Stimulated activated CD8-positive, alpha-beta memory T cell treated with anti-CD3 and anti-CD28 coated beads, Interleukin-4, amount 100 ng/mL, for 24 hours (primary cell): ENCODE data around the gene FRMD1.
"Not testable (repeated sequence)": the region's sequence is repeated elsewhere in the genome, so short reads cannot be mapped to it uniquely, and the experiment has no call there.

Experiments
- DNase-seq: peaks from one replicate; pipeline ENCODE4 v3.0.0-alpha.2; 2020; ENCODE audit warnings: low read depth

FRMD1 gene

GRCh38 chr6:168078175-168078942 lies 653 bp downstream of the FRMD1 start:
- no peak for DNase-seq

DNA sequence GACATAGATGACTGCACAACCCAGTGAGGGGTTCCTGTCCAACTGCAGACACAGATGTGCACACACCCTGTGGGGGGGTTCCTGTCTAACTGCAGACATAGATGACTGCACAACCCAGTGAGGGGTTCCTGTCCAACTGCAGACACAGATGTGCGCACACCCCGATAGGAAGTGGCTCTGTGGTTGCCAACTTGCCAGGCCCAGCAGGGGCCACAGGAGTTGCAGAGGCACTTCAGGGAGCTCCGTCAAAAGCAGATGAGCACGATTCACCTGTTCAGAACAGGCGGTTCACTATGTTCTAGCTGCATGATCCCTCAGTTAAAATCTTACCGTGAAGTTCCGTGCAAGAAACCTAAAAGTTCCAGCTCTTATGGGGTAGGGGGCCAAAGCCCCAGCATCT lies 1.6 kb downstream of the FRMD1 start:
- not testable (repeated sequence) for DNase-seq

GRCh38 chr6:168075787-168076202 lies 3.2 kb downstream of the FRMD1 start:
- no peak for DNase-seq

DNA sequence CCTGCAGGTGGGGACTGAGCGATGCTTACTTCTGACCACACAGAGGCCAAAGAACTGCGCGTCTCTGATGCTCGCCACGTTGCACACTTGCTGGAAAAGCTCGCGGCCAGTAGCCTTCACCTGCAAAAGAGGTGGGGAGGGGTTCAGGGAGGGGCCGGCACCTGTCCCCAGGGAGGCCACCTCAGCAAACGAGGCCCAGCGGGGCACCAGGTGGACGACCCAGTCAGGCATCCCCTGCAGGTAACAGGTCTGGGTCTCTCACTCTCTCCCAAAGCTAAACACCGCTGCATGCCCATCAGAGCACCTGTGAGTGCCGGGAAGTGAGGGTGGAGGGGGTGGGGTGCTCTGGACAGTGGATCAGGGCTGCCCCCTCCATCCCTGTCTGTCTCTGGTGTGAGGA lies 3.8 kb downstream of the FRMD1 start:
- no peak for DNase-seq

DNA sequence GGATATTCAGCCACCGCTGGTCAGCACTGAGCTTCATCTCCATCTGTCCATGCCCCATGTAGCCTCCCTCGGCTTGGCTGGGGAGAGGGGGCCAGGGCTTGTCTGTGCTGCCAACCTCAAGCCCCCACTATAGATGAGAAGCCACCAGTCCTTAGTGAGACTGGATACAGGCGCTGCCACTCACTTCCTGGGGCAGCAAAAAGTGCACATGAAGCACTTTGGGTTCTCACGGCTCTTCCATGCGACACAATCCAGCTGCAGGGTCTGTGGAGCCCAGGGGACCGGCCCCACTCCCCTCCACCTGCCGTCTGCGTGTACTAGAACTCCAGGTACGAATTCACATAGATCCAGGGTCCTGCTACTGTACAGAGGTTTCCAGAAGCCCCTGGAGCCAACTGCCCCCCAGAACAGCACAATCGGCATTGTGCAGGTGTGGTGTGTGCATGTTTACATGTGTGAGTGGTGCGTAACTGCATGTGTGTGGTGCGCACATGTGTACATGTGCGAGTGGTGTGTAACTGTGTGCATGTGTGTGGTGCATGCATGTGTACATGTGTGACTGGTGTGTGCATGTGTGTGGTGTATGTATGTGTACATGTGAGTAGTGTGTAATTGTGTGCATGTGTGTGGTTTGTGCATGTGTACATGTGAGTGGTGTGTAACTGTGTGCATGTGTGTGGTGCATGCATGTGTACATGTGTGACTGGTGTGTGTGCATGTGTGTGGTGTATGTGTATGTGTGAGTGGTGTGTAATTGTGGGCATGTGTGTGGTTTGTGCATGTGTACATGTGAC lies 4.9 kb downstream of the FRMD1 start:
- DNase-seq = no peak

- DNase-seq = no peak
These were observed 6.3 kb downstream of the FRMD1 start for GRCh38 chr6:168072730-168073129.

DNA sequence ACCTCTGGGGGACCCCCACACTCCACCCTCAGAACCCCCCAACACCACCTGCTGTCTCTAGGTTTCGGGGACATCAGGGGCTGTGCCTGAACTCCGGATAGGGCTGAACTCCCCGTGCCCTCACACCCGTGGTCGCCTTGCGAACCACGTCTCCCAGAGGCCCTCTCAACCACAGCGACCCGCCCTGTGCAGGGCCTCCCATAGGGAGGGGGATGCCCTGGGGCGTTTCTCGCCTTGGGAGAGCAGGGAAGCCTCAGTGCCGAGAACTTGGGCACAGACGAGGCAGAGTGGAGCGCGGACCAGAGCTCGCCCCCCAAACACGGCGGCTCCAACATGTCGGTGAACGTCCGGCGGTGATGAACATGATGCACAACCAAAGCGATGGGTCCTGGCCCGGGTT lies 6.8 kb downstream of the FRMD1 start:
- DNase-seq = no peak

GRCh38 chr6:168071620-168072019 lies 7.4 kb downstream of the FRMD1 start:
- no peak for DNase-seq

- no peak for DNase-seq
These were observed 8.2 kb downstream of the FRMD1 start for GRCh38 chr6:168070804-168071203.

DNA sequence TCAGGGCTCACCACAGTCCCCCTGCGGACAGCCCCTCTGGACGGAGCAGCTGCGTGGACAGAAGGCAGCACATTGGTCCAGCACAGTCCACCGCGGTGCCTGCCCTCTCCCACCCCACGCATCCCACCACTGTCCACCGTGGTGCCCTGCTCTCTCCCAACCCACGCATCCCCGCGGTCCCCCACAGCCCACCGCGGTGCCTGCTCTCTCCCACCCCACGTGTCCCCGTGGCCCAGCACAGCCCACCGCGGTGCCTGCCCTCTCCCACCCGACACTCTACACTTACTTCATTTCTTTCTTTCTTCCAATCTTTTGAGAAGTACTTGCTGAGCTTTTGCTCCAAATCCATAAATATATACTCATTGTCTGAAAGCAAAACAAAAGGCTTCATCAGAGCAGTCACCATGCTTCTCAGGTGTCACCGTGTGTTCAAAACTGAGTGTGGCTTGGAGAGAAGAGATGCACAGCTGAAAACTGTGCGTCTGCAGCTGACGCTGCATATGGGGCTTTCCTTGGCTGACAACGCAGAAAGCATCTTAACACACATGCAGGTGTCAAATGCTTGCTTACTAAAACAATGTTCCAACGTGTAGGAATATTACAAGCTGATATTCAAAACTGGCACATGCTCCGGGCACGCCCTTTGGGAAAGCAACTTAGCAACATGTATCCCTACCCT lies 11.8 kb downstream of the FRMD1 start:
- no peak for DNase-seq

- DNase-seq = no peak
These were observed 14.7 kb downstream of the FRMD1 start for GRCh38 chr6:168064226-168064807.

- no peak for DNase-seq
These were observed 15.6 kb downstream of the FRMD1 start for GRCh38 chr6:168063431-168063830.

DNA sequence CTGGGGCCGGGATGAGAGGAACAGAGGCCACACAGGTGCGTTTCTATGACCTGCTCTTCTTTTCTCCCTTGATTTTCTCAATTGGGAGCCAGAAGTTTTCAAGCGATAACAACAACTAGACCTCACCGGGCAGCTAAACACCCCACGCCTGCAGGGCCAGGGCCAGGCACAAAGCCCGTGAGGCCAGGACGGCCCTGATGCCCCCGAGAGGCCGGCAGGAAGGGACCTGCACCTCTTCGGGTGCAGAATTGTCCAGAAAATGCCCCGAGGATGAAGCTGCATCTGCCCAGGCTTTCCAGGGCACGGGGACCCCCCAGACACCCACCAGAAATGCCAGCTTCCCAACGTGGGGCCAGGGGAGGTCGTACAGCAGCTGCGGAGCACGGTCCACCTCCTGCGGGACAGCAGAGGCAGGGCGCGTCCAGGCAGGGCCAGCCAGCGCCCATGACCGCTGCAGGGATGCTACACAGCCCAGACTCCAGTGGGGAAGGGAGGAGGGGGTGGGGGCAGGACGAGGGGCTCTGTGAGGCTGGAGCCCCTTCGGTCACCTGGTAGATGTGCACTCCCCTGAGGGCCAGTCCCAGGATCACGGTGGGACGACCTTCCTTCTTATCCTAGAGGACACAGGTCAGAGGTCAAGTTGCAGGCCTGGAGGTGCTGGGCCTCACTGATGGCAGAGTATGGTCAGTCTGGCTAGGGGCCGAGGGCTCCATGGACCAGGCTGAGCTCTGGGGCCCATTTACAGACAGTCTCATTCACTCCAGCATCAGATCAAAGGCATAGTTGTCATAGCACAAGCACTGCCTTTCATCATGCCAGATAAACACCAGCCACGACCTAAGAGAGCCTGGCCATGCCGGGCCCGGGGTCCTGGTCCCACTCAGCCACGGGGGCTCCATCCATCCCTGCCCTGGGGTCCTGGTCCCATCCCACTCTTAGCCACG lies 16.4 kb downstream of the FRMD1 start:
- no peak for DNase-seq

DNA sequence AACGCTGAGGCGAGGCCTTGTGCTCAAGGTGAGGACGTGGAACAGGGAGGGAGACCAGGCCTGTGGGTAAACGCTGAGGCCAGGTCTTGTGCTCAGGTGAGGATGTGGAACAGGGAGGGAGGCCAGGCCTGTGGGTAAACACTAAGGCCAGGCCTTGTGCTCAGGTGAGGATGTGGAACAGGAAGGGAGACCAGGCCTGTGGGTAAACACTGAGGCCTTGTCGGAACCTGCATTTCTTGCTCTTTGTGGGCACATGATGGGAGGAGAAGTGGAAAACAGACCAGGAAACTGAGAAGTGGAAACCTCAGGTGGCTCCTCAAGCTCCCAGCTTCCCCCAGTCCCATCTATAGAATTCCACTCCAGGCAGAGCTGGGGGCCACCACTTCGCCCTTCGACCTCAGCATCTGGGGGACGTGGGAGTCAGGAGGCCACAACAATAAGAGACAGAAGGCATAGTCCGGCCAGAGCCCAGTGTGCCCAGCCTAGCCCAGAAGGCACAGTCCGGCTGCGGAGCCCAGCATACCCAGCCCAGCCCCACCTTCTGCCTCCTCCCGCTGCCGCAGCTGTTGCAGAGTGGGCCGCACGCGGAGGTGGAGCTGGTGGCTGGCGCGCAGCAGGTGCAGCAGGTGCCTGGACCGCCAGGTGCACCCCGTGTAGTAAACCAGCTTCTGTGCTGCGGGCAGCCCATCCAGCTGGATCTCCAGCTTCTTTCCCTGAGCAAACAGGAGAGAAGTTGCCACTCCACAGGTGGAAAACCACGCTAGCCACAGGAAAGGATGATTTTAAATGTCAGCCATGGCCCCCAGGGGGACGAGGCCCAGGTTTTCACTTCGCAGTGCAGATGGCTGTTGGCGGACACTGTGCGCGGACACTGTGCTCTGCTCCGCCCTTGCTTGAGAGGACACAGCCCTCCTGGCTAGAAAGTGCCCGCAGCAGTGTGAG lies 17.5 kb downstream of the FRMD1 start:
- DNase-seq = no peak

DNA sequence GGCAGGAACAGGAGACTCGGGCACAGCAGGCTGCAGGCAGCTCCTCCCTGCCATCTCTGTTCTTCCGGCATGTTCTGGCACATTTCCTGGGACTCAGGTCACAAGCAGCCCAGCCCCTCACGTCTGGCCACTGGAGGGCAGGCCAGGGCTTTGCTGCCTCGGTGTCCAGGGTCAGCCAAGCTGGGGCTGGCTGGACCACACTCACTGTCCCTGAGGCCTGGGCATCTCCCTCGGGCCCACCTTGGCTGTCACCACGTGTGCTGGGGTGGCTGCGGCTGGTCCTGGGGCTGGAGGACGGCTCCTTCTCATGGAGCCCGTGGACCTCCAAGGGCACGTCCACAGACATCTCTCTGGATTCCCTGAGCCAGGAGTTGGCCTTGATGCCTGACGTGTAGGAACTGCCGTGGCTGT lies 18.5 kb downstream of the FRMD1 start:
- no peak for DNase-seq

GRCh38 chr6:168058691-168059551 lies 20.1 kb downstream of the FRMD1 start:
- DNase-seq = no peak

DNA sequence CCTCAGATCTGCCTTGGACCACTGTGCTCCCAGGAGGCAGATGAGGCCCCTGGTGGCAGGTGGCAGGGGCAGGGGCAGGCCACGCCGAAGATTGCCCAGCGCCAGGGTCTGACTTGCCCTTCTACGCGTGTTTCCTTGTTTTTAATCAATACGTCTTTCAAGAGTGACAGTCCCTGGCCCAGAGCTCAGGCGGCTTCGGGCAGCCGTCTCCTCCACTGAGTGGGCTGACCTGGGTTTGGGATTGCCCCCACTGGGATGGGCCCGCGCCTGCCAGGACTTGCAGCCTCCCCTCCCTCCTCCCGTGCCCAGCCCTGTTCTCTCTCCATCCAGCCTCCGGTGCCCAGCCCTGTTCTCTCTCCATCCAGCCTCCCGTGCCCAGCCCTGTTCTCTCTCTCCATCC lies 21.2 kb downstream of the FRMD1 start:
- DNase-seq = no peak

- DNase-seq = no peak
These were observed 22.0 kb downstream of the FRMD1 start for GRCh38 chr6:168056892-168057527.
